NCI-H510A treated with DMSO at 0.1 percent for 48 hours (cell line): ENCODE results near the gene OR2B3.
"Not testable (repeated sequence)": the region's sequence is repeated elsewhere in the genome, so short reads cannot be mapped to it uniquely, and the experiment has no call there.

Experiments
- DNase-seq: peaks from one replicate; lab custom pipeline; 2025; lab: John Stamatoyannopoulos, UW

Gene OR2B3

GRCh38 chr6:29087213-29087612 is at the start of gene OR2B3:
Gene OR2B3 (minus strand): TSS chr6:29087313. CDS start chr6:29087248, 65 bp downstream.
- DNase-seq = no peak

- no peak for DNase-seq
These were observed 44.6 kb upstream of the OR2B3 start for GRCh38 chr6:29131691-29132090.

DNA sequence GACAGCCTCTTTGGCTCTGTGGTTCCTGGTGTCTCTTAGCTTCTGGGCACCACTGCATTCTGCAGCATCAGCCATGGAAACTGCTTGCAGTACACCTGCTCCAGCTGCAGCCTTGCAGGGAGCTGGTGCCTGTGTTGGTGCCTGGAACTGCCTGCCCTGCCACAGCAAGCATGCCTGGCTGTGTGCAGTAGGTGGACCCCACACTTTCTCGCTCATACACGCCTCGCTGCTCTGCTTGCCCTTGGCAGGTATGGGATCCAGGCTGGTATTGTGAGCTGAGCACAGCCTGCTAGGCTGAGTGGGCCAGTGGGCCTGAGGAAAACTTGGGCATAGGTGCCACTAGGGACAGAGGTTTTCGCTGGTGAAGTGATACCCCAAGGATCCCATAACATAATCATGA is 43.5 kb upstream of the OR2B3 start:
- DNase-seq = no peak

GRCh38 chr6:29129326-29130012 is 42.4 kb upstream of the OR2B3 start:
- no peak for DNase-seq

DNA sequence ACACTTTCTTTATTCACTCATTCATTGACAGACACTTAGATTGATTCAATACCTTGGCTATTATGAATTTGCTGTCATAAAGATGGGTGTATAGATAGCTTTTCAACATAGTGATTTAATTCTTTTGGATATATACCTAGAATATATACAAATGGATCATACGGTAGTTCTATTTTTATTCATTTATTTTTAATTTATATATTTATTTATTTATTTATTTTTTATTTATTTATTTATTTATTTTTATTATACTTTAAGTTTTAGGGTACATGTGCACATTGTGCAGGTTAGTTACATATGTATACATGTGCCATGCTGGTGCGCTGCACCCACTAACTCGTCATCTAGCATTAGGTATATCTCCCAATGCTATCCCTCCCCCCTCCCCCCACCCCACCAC is 27.9 kb upstream of the OR2B3 start:
- DNase-seq = not testable (repeated sequence)

DNA sequence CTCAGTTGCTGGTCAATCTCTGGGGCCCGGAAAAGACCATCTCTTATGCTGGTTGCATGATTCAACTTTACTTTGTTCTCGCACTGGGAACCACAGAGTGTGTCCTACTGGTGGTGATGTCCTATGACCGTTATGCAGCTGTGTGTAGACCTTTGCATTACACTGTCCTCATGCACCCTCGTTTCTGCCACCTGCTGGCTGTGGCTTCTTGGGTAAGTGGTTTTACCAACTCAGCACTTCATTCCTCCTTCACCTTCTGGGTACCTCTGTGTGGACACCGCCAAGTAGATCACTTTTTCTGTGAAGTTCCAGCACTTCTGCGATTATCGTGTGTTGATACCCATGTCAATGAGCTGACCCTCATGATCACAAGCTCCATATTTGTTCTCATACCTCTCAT is 25.0 kb upstream of the OR2B3 start:
- DNase-seq = no peak

GRCh38 chr6:29107758-29108157 is 20.6 kb upstream of the OR2B3 start, which contains the start of gene OR2J3:
Gene OR2J3 (plus strand): TSS chr6:29108058. CDS start chr6:29111891, 3,833 bp downstream.
- DNase-seq = no peak

DNA sequence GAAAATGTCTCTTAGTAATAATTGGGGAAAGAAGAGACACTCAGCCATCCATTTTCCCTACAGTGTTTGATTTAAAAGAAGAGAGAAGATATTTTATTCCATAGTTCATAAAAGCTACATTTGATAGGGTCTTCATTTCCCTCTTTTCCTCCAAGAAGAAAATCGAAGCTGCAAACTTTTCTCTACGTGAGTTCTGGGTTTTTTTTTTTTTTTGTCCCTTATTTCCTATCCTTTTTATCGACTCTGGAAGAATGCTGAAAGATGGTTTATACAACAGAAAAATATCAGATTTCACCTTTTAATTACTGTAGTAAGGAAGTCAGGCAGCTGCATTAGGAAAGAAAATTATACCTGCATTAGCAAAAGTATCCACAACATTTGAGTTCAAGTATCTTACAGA is 12.1 kb upstream of the OR2B3 start, which contains the start of gene OR2J1:
TSS of gene OR2J1 (plus strand) at position 301 of the 400 bp plus-strand sequence. CDS start 1,453 bp downstream, outside the sequence.
- no peak for DNase-seq

- DNase-seq = no peak
These were observed 10.7 kb upstream of the OR2B3 start for GRCh38 chr6:29097803-29098202.

- no peak for DNase-seq
These were observed 5.8 kb upstream of the OR2B3 start for GRCh38 chr6:29092957-29093356.

GRCh38 chr6:29082457-29082856 is 4.7 kb downstream of the OR2B3 start:
- DNase-seq = no peak

GRCh38 chr6:29081312-29081711 is 5.8 kb downstream of the OR2B3 start:
- DNase-seq = no peak

DNA sequence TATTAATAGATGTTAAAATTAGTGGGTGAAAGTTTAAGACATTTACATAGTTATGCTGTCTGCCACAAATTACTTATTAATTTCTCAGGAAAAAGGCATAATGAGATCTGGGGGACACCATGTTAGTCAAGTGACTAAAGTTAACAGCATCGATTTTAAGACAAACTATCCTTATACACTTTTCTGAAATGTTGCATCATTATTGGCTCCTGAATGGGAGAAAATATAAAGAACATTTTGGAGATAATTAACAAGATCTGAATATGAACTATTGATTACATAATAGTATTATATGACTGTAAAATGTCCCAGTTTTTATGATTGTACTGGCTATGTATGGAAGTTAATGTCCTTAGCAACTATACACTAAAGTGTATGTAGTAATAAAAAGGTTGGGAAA is 7.9 kb downstream of the OR2B3 start:
- no peak for DNase-seq

DNA sequence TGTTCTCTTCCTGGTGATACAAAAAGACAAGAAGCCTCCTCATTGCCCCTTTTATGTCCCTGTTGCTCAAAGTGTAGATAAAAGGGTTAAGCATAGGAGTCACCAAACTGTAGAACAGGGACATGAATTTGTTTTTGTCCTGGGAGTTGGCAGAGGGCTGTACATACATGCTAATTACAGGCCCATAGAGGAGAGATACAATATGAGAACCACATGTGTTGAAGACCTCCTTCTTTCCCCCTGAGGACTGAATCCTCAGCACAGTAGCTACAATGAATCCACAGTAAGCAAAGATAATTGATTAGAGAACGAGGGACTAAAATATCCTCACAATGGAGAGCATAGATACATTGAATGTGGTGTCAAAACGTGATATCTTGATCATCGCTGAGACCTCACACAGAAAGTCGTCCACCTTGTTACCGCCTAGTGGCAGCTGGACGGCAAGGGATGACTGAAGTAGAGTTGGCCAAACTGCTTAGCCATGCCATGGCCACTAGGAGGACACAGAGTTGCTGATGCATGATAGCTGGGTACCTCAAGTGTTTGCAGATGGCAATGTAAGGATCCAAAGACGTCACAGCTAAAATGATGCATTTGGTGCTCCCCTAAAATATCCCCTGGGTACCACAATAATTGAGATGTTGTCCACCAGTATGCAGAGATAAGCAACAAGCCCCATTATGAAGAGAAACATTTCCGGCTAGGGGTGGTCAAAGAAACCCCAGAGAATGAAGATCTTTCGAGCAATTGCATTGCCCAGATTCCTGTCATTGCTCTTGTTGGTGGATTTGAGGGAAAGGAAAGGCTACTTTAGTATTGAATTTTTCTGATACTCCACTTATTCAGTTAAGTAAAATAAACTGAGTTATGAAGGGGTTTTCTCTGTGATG is 15.0 kb downstream of the OR2B3 start:
- peak; percentile 0 for DNase-seq

DNA sequence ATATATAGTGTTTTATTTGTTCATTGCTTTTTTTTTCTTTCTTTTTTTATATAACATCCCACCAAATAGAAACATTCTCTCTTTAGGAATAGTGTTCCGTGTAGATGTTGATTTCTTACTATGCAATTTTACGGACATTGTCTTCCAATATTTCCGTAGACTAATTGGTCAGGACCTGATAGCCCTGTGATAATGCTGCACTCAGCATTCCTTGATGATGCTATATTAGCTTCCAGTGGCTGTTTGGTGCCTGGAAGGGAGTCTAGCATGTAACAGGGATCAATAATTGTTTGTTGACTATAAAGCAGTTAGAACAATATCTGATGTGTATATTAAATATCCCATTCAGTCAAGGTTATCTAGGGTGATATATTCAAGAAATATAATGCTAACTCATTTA is 35.4 kb downstream of the OR2B3 start:
- DNase-seq = no peak

GRCh38 chr6:29045075-29045474 is 42.0 kb downstream of the OR2B3 start, which contains the start of gene OR2W1:
Gene OR2W1 (minus strand): TSS chr6:29045175. CDS start chr6:29045175, 0 bp downstream.
- no peak for DNase-seq
